ENCODE results near the gene JSRP1.

DNA sequence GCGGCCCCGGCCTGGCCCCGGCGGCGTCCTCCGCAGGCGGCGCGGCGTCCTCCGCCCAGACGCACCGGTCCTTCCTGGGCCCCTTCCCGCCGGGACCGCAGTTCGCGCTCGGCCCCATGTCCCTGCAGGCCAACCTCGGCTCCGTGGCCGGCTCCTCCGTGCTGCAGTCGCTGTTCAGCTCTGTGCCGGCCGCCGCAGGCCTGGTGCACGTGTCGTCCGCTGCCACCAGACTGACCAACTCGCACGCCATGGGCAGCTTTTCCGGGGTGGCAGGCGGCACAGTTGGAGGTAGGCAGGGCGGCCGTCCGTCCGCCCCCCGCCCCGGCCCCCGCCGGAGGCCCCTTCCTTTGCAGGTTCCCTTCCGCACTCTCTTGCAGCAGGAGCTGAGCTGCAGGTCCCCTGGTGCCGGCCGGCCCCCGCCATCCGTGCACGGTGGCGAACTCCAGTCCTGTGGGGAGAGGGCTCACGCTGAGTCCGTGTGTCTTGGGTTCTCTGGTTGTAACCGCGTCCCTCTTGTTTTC is 29.3 kb downstream of the JSRP1 start:
- no peak for TF ChIP-seq RAD21 (IDR thresholded peaks at IDR 0.05; ENCODE audit: low read depth)
- TF ChIP-seq, protein P1, sequence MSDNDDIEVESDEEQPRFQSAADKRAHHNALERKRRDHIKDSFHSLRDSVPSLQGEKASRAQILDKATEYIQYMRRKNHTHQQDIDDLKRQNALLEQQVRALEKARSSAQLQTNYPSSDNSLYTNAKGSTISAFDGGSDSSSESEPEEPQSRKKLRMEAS (IDR thresholded peaks at IDR 0.05) = no peak

All from Ishikawa (cell line).